ENCODE measurements around the gene SMPDL3A.

Gene SMPDL3A

DNA sequence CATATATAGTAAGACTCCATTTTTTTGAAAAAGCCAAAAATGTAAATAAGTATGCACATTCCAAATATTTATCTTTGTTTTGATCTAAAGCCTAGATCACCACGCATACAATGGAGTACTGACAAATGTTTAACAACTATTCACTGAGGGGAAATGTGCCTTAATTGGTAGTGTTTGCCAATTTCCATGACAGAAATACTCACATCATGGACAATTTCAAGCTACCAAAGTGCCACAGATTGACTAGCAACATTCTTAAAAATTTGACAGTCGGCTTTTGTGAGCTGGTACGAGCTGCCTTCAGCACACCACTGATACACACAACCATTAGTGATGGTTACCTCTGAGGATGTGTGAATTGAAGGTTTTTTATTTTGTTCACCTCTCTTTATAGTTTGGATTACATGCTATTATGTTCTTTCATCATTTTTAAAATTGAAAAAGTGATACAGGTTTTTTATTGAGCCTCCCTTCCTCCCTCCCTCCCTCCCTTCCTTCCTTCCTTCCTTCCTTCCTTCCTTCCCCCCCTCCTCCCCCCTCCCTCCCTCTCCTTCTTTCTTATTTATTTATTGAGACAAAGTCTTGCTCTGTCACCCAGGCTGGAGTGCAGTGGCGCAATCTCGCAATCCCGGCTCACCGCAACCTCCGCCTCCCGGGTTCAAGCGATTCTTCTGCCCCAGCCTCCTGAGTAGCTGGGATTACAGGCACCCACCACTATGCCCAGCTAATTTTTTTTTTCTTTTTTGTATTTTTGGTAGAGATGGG, 19.2 kb downstream of the SMPDL3A start:
- no peak for DNase-seq

DNA sequence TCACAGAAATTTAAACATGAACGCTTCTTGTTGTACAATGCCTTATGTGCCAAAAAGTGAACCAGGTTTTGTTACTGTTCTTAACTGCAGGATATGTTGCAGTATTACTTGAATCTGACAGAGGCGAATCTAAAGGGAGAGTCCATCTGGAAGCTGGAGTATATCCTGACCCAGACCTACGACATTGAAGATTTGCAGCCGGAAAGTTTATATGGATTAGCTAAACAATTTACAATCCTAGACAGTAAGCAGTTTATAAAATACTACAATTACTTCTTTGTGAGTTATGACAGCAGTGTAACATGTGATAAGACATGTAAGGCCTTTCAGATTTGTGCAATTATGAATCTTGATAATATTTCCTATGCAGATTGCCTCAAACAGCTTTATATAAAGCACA, 19.9 kb downstream of the SMPDL3A start:
- no peak for DNase-seq

DNA sequence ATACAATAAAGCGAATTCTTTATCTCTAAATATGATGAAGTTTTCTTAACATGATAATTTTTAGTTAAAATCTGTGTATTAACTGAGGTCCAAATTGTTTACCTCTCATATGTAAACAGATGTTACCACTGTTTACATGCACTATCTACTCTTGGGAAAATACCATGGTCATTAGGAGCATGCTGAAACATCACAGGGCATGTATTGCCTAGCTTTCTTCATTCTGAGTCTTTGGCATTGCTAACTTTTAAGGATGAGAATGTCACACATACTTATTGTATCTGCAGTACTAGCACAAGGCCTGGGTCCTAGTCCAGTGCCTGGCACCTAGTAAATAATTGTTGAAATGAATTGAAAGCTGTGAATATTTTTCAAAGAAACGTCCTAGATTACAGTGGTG, 20.6 kb downstream of the SMPDL3A start:
- DNase-seq: no peak

DNA sequence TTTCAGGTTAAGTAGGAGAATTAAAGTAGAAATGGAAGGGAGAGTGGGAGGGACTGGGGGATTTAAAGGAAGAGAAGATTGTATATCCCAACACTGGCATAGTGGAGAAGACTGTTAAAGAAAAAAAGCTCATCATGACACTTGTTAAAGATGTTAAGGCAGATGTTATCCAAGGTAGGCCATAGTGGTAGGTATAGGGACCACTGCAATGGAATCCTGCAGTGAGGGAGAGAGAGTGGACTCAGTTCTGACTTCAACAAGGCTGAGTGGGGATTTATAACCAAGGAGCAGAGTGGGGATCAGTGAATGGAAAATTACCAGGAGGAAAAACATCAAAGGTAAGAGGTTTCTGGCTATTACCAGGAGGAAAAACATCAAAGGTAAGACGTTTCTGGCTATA, 21.1 kb downstream of the SMPDL3A start:
- no peak for DNase-seq

DNA sequence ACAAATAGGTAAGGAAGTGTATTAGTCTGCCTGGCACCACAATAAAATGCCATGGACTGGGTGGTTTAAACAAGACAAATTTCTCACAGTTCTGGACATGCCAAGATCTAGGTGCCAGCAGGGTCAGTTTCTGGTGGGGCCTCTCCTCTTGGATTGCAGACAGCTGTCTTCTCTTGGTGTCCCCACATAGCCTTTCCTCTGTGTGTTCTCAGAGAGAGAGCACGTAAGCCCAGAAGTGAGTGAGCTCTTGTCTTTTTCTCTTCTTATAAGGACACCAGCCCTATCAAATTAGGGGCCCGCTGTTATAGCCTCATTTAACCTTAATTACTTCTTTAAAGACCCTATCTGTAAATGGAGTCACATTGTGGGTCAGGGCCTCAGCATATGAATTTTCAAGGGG, 28.3 kb downstream of the SMPDL3A start:
- DNase-seq: no peak

DNA sequence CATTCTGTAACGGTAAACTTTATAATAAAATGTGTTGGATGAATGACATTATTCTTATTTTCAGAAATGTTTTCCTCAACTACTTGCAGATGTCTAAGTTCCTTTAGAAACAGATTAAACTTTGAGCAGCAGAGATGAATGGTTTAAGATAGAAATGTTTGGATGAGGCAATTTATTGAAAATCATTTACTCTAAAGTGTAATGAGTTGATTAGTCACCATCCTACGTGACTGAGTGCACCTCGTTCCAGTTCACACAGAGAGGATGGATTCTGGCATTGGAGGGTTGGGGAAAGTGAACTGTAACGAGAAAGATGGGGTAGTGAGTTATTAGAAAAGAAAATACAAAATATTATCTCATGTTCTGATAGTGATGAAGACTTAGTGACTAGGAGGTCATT, 28.7 kb downstream of the SMPDL3A start:
- no peak for DNase-seq

DNA sequence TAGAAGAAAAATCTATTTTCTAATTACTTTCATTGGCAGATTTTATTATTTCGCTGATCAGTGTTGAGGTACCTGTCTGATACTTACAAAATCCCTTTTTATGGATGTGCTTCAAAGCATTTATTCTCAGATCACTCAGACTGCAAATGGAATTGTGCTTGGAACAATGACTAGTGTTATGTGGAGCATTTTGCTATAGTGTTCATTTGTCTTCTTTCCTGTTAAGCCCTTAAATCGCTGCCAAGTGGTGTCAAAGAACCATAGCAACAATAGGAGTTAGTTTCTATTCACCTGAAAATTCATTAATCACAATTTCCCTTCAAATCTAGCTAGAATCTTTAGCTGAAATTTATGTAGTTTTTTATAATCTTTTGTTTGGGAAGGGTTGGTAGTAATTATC, 29.8 kb downstream of the SMPDL3A start:
- no peak for DNase-seq

DNA sequence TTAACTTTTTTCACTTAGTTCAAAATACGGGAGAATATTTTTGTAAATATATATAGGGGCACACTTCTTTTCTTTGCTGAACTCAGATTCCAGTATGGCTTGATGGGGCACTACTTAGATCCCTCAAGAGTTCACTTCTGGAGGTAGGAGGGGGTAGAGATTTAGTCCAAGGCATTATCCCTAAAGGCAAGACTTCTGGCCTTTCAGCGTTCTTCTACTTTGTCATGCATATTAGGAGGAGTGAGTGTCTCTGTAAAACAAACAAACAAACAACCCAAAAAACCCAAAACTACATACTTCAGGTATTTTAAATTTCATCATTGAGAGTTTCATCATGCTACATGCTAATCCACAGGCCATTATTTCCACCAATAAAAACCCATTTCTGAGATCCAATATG, 32.0 kb downstream of the SMPDL3A start:
- no peak for DNase-seq

DNA sequence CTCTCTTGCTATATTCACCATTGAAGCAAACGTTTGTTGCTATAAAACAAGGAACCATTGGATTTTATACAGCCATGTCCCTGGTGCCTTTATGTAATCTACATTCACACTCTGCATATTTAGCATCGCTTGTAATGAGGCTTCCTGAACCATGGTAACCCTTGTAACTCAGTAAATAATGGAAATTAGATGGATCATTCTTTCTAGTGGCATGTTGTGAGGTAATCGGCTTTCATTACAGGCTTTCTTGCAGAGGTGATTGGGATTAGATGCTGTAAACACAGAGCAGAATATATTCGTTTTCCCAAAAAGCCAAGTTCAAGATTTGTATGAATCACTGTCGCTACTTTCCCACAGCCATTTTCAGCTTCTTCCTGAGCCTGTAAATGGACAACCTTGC, 36.1 kb downstream of the SMPDL3A start:
- DNase-seq: no peak

DNA sequence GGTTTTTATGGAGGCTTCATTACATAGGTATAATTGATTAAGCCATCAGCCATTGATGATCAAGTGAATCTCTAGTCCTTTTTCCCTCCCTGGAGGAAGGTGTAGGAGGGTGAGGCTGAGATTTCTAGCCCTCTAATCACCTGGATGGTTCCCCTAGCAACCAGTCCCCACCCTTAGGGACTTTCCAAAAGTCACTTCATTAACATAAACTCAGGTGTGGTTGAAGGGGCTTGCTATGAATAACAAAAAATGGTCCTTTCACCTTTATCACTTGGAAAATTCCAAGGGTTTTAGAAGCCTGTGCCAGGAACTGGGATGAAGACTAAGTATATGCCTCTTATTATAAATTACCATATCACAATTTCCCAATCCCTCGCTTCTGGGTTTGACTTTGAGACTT, 40.4 kb downstream of the SMPDL3A start:
- DNase-seq: no peak

DNA sequence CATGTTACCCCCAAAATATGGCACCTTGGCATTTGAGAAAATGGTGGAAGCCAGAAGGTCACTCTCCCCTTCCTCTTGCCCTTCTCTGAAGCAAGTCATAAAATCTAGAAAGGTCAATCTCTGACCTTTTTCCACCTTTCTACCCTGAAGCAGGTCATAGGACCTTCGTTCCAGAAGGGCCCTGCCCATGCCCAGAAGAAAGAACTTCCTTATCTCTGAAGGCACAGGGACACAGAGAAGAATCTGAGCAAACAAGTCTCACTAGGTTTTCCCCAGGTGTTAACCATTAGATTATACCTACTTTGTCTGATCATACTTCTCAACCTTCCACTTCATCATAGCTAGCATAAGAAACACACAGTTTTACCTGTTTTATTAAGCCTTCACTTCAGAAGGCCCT, 42.5 kb downstream of the SMPDL3A start:
- no peak for DNase-seq

DNA sequence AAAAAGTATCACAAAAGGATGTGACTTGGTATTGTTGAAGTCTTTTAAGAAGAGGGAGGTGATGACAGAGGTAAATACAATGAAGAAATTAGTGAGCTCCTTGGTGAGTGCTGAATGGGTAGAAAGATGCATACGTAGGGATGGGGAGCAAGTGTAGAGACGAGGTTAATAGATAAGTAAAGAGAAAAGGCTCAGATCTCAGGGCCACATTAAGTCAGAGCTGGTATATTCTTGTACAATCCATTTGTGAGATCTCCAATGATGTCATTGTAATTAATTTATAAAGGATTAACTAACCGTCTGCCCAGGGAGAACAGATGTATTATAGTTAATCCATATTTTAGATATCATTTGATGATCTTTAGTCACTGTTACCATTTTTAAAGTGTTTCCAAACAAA, 43.4 kb downstream of the SMPDL3A start:
- DNase-seq: no peak

DNA sequence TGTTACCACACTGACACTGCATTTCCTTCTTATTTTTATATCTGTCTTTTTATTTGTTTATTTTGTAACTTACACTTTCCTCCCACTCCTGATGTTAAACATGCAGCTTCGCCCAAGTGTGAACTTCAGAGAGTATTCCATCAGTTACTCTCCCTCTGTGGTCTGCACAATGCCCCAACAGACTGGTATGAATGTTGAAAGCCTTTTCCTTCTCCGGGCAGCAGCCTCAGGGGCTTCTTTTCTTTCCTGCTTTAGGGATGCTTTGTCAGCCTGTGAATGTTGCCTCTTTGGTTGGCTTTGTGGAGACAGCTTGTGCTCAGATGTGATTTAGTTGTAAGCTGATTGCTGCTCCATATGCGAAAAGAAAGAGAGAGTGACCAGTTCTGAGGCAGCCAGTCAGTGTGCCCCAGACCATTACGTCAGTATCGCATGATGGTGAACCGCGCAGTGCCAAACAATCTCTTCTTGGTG, 44.0 kb downstream of the SMPDL3A start:
- DNase-seq: no peak

DNA sequence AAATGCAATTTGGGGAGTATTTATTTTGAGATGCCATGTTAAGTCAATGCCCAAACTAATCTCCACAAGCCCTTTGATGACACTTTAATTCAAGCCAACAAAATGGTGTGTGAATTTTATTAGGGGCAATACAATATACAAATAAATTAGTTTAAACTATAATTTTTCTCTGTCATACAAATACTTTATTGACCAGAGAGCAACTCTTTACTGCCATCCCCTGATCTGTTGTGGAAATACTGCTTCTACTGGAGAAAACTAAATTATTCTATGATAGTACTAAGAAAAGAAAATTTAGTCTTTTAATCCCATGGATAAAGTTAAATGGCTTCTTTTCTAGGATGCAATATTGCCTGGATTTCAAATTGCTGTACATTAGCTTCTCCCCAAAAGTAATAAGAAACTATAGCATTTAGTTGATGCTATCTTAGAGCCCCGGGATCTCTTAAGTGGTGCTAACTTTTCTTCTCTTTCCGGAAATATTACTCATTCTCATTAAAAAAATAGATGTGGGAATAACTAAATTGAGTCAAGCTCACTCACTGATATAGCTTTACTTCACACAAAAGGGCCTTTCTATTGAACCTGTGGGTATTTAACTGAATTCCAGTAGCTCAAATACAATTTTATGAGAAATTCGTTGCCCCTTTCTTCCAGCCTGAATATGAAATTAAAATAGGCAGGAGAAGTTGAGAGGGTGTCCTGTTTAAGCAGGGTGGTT, 49.2 kb downstream of the SMPDL3A start:
- no peak for DNase-seq

DNA sequence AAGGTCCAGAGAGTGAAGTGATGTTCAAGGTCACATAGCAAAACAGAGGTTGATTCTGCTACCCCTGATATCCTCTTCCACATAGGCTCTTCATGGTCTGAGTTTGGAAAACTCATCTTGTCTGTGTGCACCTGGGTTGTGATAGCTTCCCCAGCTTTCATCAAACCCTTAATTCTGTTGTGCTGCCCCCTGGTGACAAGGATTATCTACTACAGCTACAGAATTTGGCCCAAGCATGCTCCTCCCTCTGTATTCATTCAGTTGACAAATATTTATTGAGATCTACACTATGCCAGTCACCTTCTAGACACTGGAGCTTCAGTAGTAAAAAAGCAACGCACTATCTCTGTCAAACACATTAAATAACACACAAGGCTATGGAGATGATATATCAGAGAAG, 50.4 kb downstream of the SMPDL3A start:
- peak; percentile 34 for DNase-seq

DNA sequence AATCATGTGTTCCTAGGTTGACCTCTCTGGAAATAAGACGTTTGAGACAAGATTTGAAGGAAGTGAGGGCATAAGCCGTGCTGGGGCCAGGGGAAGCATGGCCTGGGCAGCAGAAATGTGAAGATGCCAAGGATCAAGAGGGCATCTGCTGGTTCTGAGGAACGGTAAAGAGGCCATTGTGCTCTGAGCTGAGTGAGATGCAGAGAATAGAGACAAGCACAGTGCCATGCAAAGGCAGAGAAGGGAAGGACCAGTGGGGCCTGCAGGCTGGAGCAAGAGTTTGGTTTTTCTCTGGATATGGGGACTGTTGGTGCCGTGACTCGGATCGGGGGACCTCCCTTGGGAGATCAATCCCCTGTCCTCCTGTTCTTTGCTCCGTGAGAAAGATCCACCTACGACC, 50.8 kb downstream of the SMPDL3A start:
- DNase-seq: no peak

DNA sequence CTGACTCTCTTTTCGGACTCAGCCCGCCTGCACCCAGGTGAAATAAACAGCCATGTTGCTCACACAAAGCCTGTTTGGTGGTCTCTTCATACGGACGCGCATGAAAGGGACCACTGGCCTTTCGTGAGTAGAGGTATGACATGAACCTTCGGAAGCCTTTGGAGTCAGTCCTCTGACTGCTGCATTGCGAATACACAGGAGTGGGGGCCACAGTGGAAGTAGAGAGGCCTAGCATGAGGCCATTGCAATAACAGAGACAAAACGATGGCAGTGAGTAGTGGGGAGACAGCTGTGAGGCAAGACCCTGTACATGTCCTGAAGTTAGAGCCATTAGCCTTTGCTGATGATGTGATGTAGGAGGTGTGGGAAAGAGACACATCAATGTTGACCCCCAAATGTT, 56.4 kb downstream of the SMPDL3A start:
- DNase-seq: no peak

DNA sequence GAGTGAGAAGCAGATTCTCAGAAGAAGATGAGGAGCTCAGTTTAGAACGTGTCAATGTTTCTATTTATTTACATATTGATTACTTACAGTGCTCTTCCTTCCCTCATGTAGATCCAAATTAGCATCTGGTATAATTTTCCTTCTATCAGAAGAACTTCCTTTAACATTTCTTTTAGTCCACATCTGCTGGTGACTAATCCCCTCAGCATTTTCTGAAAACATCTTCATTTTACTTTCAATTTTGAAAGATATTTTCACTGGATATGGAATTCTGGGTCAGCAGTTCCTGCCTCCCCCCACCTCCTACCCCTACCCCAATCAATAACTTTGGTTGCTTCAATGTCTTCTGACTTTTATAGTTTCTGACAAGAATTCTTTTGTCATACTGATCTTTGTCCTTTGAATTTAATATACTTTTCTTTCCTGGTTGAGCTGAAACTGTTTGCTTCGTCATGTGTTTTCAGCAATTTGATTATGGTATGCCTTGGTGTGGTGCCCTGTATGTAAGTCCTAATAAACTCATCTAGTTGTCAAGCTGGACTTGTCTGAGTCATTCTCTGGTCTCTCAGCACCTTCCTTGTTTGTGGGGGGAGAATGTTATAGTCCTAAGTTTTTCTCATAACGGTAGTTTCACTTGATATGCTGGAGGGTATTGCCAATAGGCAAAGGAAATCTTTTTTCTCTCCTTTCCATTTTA, 57.0 kb downstream of the SMPDL3A start:
- DNase-seq: no peak

DNA sequence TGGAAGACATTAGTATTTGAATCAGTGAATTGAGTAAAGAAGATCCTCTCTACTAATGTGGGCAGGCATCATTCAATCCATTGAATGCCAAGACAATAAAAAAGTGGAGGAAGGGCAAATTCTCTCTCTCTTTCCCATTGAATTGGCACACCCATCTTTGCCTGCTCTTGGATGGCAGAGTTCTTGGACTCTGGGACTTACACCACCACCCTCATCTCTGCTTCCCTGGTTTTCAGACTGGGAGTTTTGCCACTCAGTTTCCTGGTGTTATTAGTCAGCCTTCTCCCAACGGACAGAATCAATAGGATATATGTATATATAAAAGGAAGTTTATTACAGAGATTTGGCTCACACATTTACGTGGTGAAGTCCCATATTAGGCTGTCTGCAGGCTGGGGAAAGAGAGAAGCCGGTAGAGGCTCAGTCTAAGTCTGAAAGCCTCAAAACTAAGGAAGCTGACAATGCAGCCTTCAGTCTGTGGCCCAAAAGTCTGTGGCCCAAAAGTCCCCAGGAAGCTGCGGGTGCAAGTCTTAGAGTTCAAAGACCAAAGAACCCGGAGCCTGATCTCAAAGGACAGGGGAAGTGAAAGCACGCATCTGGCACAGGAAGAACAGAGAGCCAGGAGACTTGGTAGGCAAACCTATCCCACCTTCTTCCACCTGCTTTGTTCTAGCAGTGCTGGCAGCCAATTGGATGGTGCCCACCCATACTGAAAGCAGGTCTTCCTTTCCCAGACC, 64.4 kb downstream of the SMPDL3A start:
- DNase-seq: no peak
